GM12891 (cell line): ENCODE measurements around the gene SNRPA.
"Not testable (repeated sequence)": the region's sequence is repeated elsewhere in the genome, so short reads cannot be mapped to it uniquely, and the experiment has no call there.

Source experiments
- DNase-seq: peaks from one replicate; pipeline ENCODE4 v3.0.0; 2011; ENCODE audit warnings: low spot score; ENCODE audit not compliant: insufficient read length
- FAIRE-seq: peaks from 2 replicates; lab custom pipeline; 2011; peaks lifted over from hg19 to GRCh38; lab: Jason Lieb, UNC
- PAX5 ChIP-seq: IDR thresholded peaks from 2 replicates; pipeline ENCODE4 v1.6.1; 2011; ENCODE audit warnings: low read length, moderate library complexity, mild to moderate bottlenecking; ENCODE audit not compliant: insufficient read depth, severe bottlenecking
- POLR2A ChIP-seq: IDR thresholded peaks from 2 replicates; pipeline ENCODE4 v1.6.1; 2011; ENCODE audit warnings: low read depth, low read length, control low read depth
- POLR2AphosphoS5 ChIP-seq: IDR thresholded peaks from 2 replicates; pipeline ENCODE4 v1.6.1; 2011; ENCODE audit warnings: low read depth, low read length, control low read depth
- POU2F2 ChIP-seq: IDR thresholded peaks from 2 replicates; pipeline ENCODE4 v1.6.1; 2011; ENCODE audit warnings: low read depth, mild to moderate bottlenecking, control low read depth, low read length, moderate library complexity
- SPI1 ChIP-seq: IDR thresholded peaks from 2 replicates; pipeline ENCODE4 v1.6.1; 2011; ENCODE audit warnings: low read depth, low read length, control low read depth
- TAF1 ChIP-seq: IDR thresholded peaks from 2 replicates; pipeline ENCODE4 v1.6.1; 2011; ENCODE audit warnings: low read depth, low read length, control low read depth

The SNRPA gene

GRCh38 chr19:40721936-40722661 is 28.9 kb upstream of the SNRPA start:
- TF ChIP-seq POLR2AphosphoS5 (no peak), TAF1 (no peak), POLR2A (no peak), POU2F2 (no peak), PAX5 (no peak), SPI1 (no peak)
- DNase-seq (no peak), FAIRE-seq (no peak)

GRCh38 chr19:40723661-40724254 is 27.2 kb upstream of the SNRPA start:
- TF ChIP-seq POLR2AphosphoS5 (no peak), SPI1 (no peak), TAF1 (no peak), POLR2A (no peak), PAX5 (no peak), POU2F2 (no peak)
- no peak for FAIRE-seq

GRCh38 chr19:40724315-40724714 is 26.7 kb upstream of the SNRPA start:
- DNase-seq (no peak), FAIRE-seq (no peak)
- no peak for TF ChIP-seq POLR2A

More at GRCh38 chr19:40723661-40724254, 27.2 kb upstream of the SNRPA start:
- DNase-seq = no peak

GRCh38 chr19:40724855-40725254 is 26.1 kb upstream of the SNRPA start:
- no peak for DNase-seq
- no peak for FAIRE-seq
- no peak for TF ChIP-seq SPI1
- no peak for TF ChIP-seq POLR2A
- no peak for TF ChIP-seq PAX5
- no peak for TF ChIP-seq POU2F2
- TF ChIP-seq TAF1 = no peak
- TF ChIP-seq POLR2AphosphoS5 = no peak

GRCh38 chr19:40726279-40726678 is 24.7 kb upstream of the SNRPA start:
- TF ChIP-seq POLR2A (no peak), POLR2AphosphoS5 (no peak), PAX5 (no peak), TAF1 (no peak), POU2F2 (no peak), SPI1 (no peak)
- no peak for FAIRE-seq
- no peak for DNase-seq

- FAIRE-seq, DNase-seq: not testable (repeated sequence)
Observed at GRCh38 chr19:40730065-40730464, 20.9 kb upstream of the SNRPA start.

- DNase-seq, FAIRE-seq: not testable (repeated sequence)
Observed at GRCh38 chr19:40732304-40732703, 18.7 kb upstream of the SNRPA start.

GRCh38 chr19:40733149-40733548 is 17.9 kb upstream of the SNRPA start:
- DNase-seq = no peak
- TF ChIP-seq TAF1 (no peak), POLR2A (no peak), PAX5 (no peak), POU2F2 (no peak), SPI1 (no peak)
- no peak for FAIRE-seq

GRCh38 chr19:40735013-40735771 is 15.8 kb upstream of the SNRPA start:
- FAIRE-seq (no peak), DNase-seq (no peak)
- TF ChIP-seq POLR2A (no peak), POU2F2 (no peak), PAX5 (no peak), TAF1 (no peak), POLR2AphosphoS5 (no peak), SPI1 (no peak)

- no peak for FAIRE-seq
Observed at GRCh38 chr19:40736661-40737060, 14.3 kb upstream of the SNRPA start.

More at GRCh38 chr19:40736661-40737060, 14.3 kb upstream of the SNRPA start:
- no peak for DNase-seq
- TF ChIP-seq POLR2AphosphoS5 (no peak), PAX5 (no peak), TAF1 (no peak), SPI1 (no peak), POU2F2 (no peak), POLR2A (no peak)
